ENCODE data around the gene SUSD3.

The SUSD3 gene

GRCh38 chr9:93076101-93076791 is 17.7 kb downstream of the SUSD3 start:
- no peak for DNase-seq (ENCODE audit: low read depth)

DNA sequence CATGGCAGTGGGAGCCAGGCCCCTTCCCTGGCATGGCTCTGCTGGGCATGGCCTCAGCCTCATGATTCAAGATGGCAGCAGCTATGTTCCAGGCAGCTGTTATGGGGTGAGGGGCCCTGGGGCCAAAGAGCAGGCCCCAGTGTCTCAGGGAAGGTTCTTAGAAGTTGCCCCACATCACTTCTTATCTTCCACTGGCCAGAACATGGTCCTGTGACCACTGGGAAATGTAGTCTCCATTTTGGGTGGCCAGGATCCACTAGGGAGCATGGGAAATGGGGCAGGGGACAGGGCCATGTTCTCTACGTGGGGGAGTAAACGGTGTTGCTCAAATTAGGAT is 18.3 kb downstream of the SUSD3 start:
- no peak for DNase-seq (ENCODE audit: low read depth)

GRCh38 chr9:93077367-93077766 is 18.9 kb downstream of the SUSD3 start:
- DNase-seq (ENCODE audit: low read depth), result no peak

GRCh38 chr9:93077811-93078210 is 19.3 kb downstream of the SUSD3 start:
- no peak for DNase-seq (ENCODE audit: low read depth)

GRCh38 chr9:93079371-93079770 is 20.9 kb downstream of the SUSD3 start:
- no peak for DNase-seq (ENCODE audit: low read depth)

GRCh38 chr9:93080406-93080805 is 21.9 kb downstream of the SUSD3 start:
- DNase-seq (ENCODE audit: low read depth), result no peak

- no peak for DNase-seq (ENCODE audit: low read depth)
Measured at GRCh38 chr9:93081081-93081529, 22.6 kb downstream of the SUSD3 start.

DNA sequence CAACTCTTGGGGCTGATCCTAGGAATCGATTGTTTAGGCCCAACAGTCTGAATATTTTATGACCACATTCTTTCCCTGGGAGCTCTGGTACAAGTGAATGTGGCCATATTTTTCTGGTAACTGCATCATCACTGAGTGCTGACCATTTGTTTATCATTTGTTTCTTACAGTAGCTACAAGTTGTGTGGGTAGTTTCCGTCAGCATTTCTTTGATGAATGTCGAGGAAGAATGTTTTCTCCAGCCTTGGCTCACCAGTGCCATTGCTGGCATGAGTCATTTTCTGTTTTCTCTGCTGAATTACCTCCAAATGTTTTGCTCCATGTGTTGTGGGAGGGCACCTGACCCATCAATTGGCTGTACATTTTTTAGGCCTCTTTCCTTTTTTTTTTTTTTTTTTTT is 23.4 kb downstream of the SUSD3 start:
- no peak for DNase-seq (ENCODE audit: low read depth)

- DNase-seq (ENCODE audit: low read depth), result no peak
Measured at GRCh38 chr9:93082841-93083411, 24.4 kb downstream of the SUSD3 start.

- no peak for DNase-seq (ENCODE audit: low read depth)
Measured at GRCh38 chr9:93083592-93084470, 25.3 kb downstream of the SUSD3 start.

DNA sequence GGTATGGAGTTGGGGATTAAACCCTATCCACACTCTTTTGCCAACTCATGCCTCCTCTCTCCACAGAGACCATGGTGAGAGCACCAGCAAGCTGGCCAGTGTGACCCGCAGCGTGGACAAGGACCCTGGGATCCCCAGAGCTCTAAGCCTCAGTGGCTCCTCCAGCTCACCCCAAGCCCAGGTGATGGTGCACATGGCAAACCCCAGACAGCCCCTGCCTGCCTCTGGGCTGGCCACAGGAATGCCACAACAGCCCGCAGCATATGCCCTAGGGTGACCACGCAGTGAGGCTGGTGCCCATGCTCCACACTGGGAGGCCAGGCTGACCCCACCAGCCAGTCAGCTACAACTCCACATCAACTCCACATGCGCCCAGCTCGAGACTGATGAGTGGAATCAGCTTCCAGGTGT is 26.0 kb downstream of the SUSD3 start:
- no peak for DNase-seq (ENCODE audit: low read depth)

DNA sequence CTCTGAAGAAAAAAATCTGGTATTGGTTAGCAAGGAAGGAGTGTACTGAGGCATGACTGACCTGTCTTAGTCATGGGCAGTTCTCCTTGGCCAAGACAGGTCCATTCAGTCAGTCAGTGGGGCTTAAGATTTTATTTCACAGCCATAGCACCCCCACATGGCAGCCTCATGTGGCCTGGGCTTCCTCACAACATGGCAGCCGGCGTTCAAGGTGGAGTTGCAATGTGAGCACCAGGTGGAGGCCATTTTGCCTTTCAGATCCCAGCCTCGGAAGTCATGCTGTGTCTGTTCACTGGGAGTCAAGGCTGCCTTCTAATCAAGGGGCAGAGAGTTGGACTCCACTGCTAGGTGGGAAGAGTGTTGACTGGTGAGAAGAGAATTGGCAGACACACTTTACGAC is 27.2 kb downstream of the SUSD3 start:
- no peak for DNase-seq (ENCODE audit: low read depth)

GRCh38 chr9:93086447-93087224 is 28.1 kb downstream of the SUSD3 start:
- DNase-seq (ENCODE audit: low read depth), result no peak

DNA sequence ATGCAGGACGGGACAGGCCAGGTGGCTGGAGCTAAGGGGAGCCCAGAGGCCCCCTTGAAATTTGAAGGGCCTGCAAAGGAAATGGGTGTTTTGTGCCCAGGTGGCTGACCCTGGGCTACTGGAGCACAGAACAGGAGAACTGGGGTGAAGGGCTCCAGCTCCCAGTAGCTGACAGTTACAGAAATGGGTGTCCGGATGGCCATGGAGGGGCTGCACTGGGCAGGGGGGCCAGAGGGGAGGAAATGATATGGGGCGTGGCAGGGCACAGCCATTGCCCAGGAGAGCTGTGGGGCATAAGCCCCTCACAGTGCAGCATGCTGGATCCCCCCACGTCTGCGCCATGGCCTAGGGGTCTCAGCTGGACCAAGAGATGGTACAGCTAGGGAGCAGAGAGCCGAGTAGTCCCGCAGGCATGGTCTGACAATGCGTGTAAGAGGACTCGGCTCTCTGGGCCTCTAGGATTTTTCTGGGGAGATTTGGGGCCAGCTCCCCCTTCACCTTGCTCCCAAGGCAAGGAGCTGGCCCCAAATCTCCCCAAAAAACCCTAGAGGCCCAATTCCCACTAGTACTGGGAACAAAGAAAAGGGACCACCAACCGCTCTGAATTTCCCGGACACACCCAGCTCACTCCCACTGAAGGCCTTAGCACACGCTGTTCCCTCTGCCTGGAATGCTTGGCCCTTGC is 29.6 kb downstream of the SUSD3 start:
- no peak for DNase-seq (ENCODE audit: low read depth)

- DNase-seq (ENCODE audit: low read depth), result no peak
Measured at GRCh38 chr9:93088656-93089015, 30.1 kb downstream of the SUSD3 start.

- DNase-seq (ENCODE audit: low read depth), result no peak
Measured at GRCh38 chr9:93089024-93089423, 30.5 kb downstream of the SUSD3 start.

DNA sequence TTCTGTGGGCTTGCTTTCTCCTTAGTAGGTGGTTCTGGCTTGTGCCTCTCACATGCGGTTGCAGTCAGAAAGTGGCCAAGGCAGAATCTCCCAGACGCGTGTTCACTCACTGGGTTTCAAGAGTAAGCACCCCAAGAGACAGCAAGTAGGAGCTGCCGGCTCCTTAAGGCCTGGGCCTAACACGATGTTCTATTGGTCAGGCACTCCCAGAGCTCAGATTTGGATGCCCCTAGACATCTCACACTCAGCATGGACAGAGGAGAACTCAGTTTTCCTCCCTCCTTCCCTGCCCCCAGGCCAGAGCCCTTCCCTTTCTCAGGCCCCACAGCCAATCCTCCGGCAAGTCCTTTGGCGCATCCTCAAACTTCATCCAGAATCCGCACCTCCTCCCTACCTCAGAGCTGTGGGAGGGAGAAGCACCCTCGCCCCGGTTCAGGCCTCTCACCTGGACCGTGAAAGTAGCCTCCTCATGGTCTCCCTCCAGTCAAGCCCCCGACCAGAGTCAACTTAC is 31.0 kb downstream of the SUSD3 start:
- DNase-seq (ENCODE audit: low read depth), result no peak

GRCh38 chr9:93090091-93090655 is 31.7 kb downstream of the SUSD3 start:
- no peak for DNase-seq (ENCODE audit: low read depth)

DNA sequence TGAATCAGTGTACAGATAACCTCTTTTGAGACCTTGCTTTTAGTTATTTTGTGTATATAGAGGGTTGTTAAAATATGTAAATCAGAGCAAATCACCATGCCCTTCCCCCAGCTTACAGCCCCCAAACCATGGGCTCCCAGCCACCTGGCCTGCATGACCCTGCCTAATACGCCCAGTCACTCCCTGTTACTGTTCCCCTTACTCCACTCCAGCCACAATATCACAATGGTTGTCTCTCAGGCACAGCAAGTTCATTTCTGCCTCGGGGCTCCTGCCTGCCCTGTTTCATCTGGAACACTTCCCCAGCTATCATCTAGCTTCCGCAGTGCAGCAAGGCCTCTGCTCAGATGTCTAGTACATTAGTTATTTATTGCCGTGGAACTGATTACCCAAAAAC is 32.6 kb downstream of the SUSD3 start:
- no peak for DNase-seq (ENCODE audit: low read depth)

- no peak for DNase-seq (ENCODE audit: low read depth)
Measured at GRCh38 chr9:93091453-93092081, 33.1 kb downstream of the SUSD3 start.

All from activated T-helper 1 cell treated with Interleukin-2 at 50 U/mL for 16 hours (primary cell).